ENCODE measurements around the gene CD300A. TPM values are rescaled to one million over a fixed set of nuclear protein-coding genes. Genes with fewer than 3 reads are reported as not detected.

The CD300A gene
- total RNA-seq, 1 donor from 2014 or later = 3.9 TPM

GRCh38 chr17:74460996-74461395 lies 5.4 kb upstream of the CD300A start:
- Mint-ChIP-seq H3K9me3 (ENCODE audit: low read depth) (no peaks in the 10 kb centered on the region), H3K4me1 (ENCODE audit: low read depth) (peaks cover 21% of the 10 kb centered on the region), H3K4me3 (ENCODE audit: low read depth) (no peak overlapping the region), H3K36me3 (ENCODE audit: insufficient read depth) (no peaks in the 10 kb centered on the region), H3K27me3 (peaks cover 7% of the 10 kb centered on the region), H3K27ac (no peak overlapping the region)
- no peak for DNase-seq (ENCODE audit: low spot score, unreplicated experiment)
- no peak for TF ChIP-seq CTCF (IDR thresholded peaks at IDR 0.05; ENCODE audit: unreplicated experiment)

GRCh38 chr17:74461611-74462010 lies 4.8 kb upstream of the CD300A start:
- Mint-ChIP-seq H3K27me3 (peaks cover 7% of the 10 kb centered on the region), H3K27ac (no peak overlapping the region), H3K9me3 (ENCODE audit: low read depth) (no peaks in the 10 kb centered on the region), H3K4me1 (ENCODE audit: low read depth) (peaks cover 23% of the 10 kb centered on the region), H3K4me3 (ENCODE audit: low read depth) (no peak overlapping the region), H3K36me3 (ENCODE audit: insufficient read depth) (no peaks in the 10 kb centered on the region)
- no peak for DNase-seq (ENCODE audit: low spot score, unreplicated experiment)
- TF ChIP-seq CTCF (IDR thresholded peaks at IDR 0.05; ENCODE audit: unreplicated experiment) = no peak

GRCh38 chr17:74464730-74465377 lies 1.6 kb upstream of the CD300A start:
- Mint-ChIP-seq H3K36me3 (ENCODE audit: insufficient read depth) (no peaks in the 10 kb centered on the region), H3K27me3 (no peaks in the 10 kb centered on the region), H3K9me3 (ENCODE audit: low read depth) (no peaks in the 10 kb centered on the region), H3K27ac (no peak overlapping the region), H3K4me1 (ENCODE audit: low read depth) (peaks cover 28% of the 10 kb centered on the region), H3K4me3 (ENCODE audit: low read depth) (no peak overlapping the region)
- DNase-seq (ENCODE audit: low spot score, unreplicated experiment) = no peak
- no peak for TF ChIP-seq CTCF (IDR thresholded peaks at IDR 0.05; ENCODE audit: unreplicated experiment)

- Mint-ChIP-seq H3K36me3 (ENCODE audit: insufficient read depth) (no peaks in the 10 kb centered on the region), H3K9me3 (ENCODE audit: low read depth) (no peaks in the 10 kb centered on the region), H3K4me1 (ENCODE audit: low read depth) (peaks cover 33% of the 10 kb centered on the region), H3K27ac (no peak overlapping the region), H3K4me3 (ENCODE audit: low read depth) (no peak overlapping the region), H3K27me3 (no peaks in the 10 kb centered on the region)
- DNase-seq (ENCODE audit: low spot score, unreplicated experiment) = no peak
- no peak for TF ChIP-seq CTCF (IDR thresholded peaks at IDR 0.05; ENCODE audit: unreplicated experiment)
Observed at GRCh38 chr17:74465378-74466110, 890 bp upstream of the CD300A start.

- Mint-ChIP-seq H3K27ac (no peak overlapping the region), H3K9me3 (ENCODE audit: low read depth) (no peaks in the 10 kb centered on the region), H3K36me3 (ENCODE audit: insufficient read depth) (no peaks in the 10 kb centered on the region), H3K4me1 (ENCODE audit: low read depth) (peaks cover 33% of the 10 kb centered on the region), H3K27me3 (no peaks in the 10 kb centered on the region), H3K4me3 (ENCODE audit: low read depth) (no peak overlapping the region)
- TF ChIP-seq CTCF (IDR thresholded peaks at IDR 0.05; ENCODE audit: unreplicated experiment) = no peak
- no peak for DNase-seq (ENCODE audit: low spot score, unreplicated experiment)
Observed at GRCh38 chr17:74466828-74467184, 372 bp downstream of the CD300A start.

Measured in progenitor cell of endocrine pancreas (in vitro differentiated cells).